Fibroblast of lung (primary cell): Measurements from ENCODE around the gene UNC13B. TPM values are rescaled to one million over a fixed set of nuclear protein-coding genes. Genes with fewer than 3 reads are reported as not detected.

Source experiments
- DNase-seq, 2 donors: peaks; one replicate each; pipeline versions ENCODE4 v3.0.0 to v3.0.0-alpha.2; 2010; ENCODE audit warnings: low read depth in 2 of 2
- H2AFZ ChIP-seq: 2 replicates; pipeline ENCODE4 v1.5.1; 2012; ENCODE audit warnings: low read length, control low read depth, inconsistent platforms
- H3K27ac ChIP-seq: 2 replicates; pipeline ENCODE4 v1.5.1; 2011; ENCODE audit warnings: low read length, control low read depth; ENCODE audit not compliant: insufficient read depth
- H3K27me3 ChIP-seq: 2 replicates; pipeline ENCODE4 v1.5.1; 2011; ENCODE audit warnings: mild to moderate bottlenecking, low read length; ENCODE audit not compliant: control insufficient read depth, insufficient read depth
- H3K36me3 ChIP-seq: 2 replicates; pipeline ENCODE4 v1.5.1; 2011; ENCODE audit warnings: low read length; ENCODE audit not compliant: control insufficient read depth, insufficient read depth
- H3K4me1 ChIP-seq: 2 replicates; pipeline ENCODE4 v1.5.1; 2011; ENCODE audit warnings: low read length; ENCODE audit not compliant: control insufficient read depth, insufficient read depth; ENCODE audit errors: extremely low read depth
- H3K4me2 ChIP-seq: 2 replicates; pipeline ENCODE4 v1.5.1; 2011; ENCODE audit warnings: low read length, control low read depth; ENCODE audit not compliant: insufficient read depth; ENCODE audit errors: extremely low read depth
- H3K4me3 ChIP-seq, 4 experiments: fragments of 200-600 bp in 1 of 4; sonication (generic) in 1 of 4; replicated peaks in 1 of 4; 2 replicates each; pipeline ENCODE4 v1.5.1; 2011 to 2016; ENCODE audit warnings: low read length in 4 of 4, low read depth in 3 of 4, mild to moderate bottlenecking in 3 of 4, control low read depth in 2 of 4, inconsistent platforms in 1 of 4, mixed read lengths in 1 of 4; ENCODE audit not compliant: insufficient read depth in 1 of 4; ENCODE audit errors: control extremely low read depth in 1 of 4
- H3K79me2 ChIP-seq: 2 replicates; pipeline ENCODE4 v1.5.1; 2012; ENCODE audit warnings: mild to moderate bottlenecking, low read length, inconsistent platforms; ENCODE audit not compliant: control insufficient read depth, insufficient read depth
- H3K9ac ChIP-seq: 2 replicates; pipeline ENCODE4 v1.5.1; 2011; ENCODE audit warnings: mild to moderate bottlenecking, low read length, control low read depth; ENCODE audit not compliant: insufficient read depth
- H3K9me3 ChIP-seq: 2 replicates; pipeline ENCODE4 v1.5.1; 2012; ENCODE audit warnings: low read depth, low read length; ENCODE audit not compliant: control insufficient read depth, insufficient read depth
- H4K20me1 ChIP-seq: 2 replicates; pipeline ENCODE4 v1.5.1; 2011; ENCODE audit warnings: low read length; ENCODE audit not compliant: control insufficient read depth, insufficient read depth; ENCODE audit errors: extremely low read depth
- CTCF ChIP-seq, 2 donors: IDR thresholded peaks in 1 of 2; conservative IDR thresholded peaks in 1 of 2; 1 replicate in 1 of 2; 2 replicates in 1 of 2; pipeline ENCODE4 v1.5.1; 2011 to 2012; ENCODE audit warnings: low read length in 2 of 2, control low read depth in 1 of 2, inconsistent platforms in 1 of 2, low read depth in 1 of 2, mild to moderate bottlenecking in 1 of 2
- EZH2 ChIP-seq: IDR thresholded peaks from 2 replicates; pipeline ENCODE4 v1.5.1; 2012; ENCODE audit warnings: low read length, control low read depth, mild to moderate bottlenecking; ENCODE audit errors: missing control alignments
- polyA plus RNA-seq, 2 donors: library from polyadenylated mRNA; depleted of rRNA in 1 of 2; stranded (reverse) in 1 of 2; unstranded in 1 of 2; fragments of >200 nt; gene quantifications; 2 replicates each; pipeline ENCODE4 v1.2.1, GENCODE V29; 2011 to 2012; ENCODE audit warnings: missing spikeins in 1 of 2
- total RNA-seq: library from RNA; depleted of rRNA; stranded (reverse); fragments of >200 nt; gene quantifications from 2 replicates; pipeline ENCODE4 v1.2.1, GENCODE V29; 2014

The UNC13B gene
- total and polyA plus RNA-seq, 2 donors (not counting 1 experiment from before 2014, with no cell fraction given): 9.7 to 38.3 TPM

- Histone ChIP-seq H3K9me3 (no peaks in the 10 kb centered on the region), H3K4me3 (no peak overlapping the region), H4K20me1 (no peaks in the 10 kb centered on the region), H3K4me1 (peaks cover 2% of the 10 kb centered on the region), H3K9ac (no peak overlapping the region), H3K4me2 (no peak overlapping the region), H3K27me3 (no peaks in the 10 kb centered on the region), H3K27ac (no peak overlapping the region), H3K79me2 (no peaks in the 10 kb centered on the region), H3K36me3 (no peaks in the 10 kb centered on the region), H2AFZ (no peak overlapping the region)
- no peak for DNase-seq
- TF ChIP-seq EZH2: no peak
- TF ChIP-seq CTCF (conservative IDR thresholded peaks at IDR 0.05 in 1 of 2, IDR thresholded peaks at IDR 0.05 in 1 of 2; ENCODE audit: low read depth in 1 of 2, low read length in 2 of 2): no peak
Observed at GRCh38 chr9:35271637-35272036, 109.8 kb downstream of the UNC13B start.

- Histone ChIP-seq H3K4me2 (no peak overlapping the region), H3K4me3 (no peak overlapping the region), H2AFZ (no peak overlapping the region), H3K27me3 (no peaks in the 10 kb centered on the region), H3K27ac (no peak overlapping the region), H3K79me2 (no peaks in the 10 kb centered on the region), H3K4me1 (peaks cover 2% of the 10 kb centered on the region), H3K9me3 (no peaks in the 10 kb centered on the region), H4K20me1 (no peaks in the 10 kb centered on the region), H3K9ac (no peak overlapping the region), H3K36me3 (no peaks in the 10 kb centered on the region)
- no peak for TF ChIP-seq EZH2
- TF ChIP-seq CTCF (conservative IDR thresholded peaks at IDR 0.05 in 1 of 2, IDR thresholded peaks at IDR 0.05 in 1 of 2; ENCODE audit: low read depth in 1 of 2, low read length in 2 of 2): no peak
- DNase-seq: peak; percentile 49 to 81
Observed at GRCh38 chr9:35272989-35273388, 111.2 kb downstream of the UNC13B start.

GRCh38 chr9:35273591-35273990 lies 111.8 kb downstream of the UNC13B start:
- no peak for DNase-seq
- Histone ChIP-seq H3K9me3 (no peaks in the 10 kb centered on the region), H3K36me3 (no peaks in the 10 kb centered on the region), H3K4me3 (no peak overlapping the region), H3K27ac (no peak overlapping the region), H3K4me1 (peaks cover 2% of the 10 kb centered on the region), H3K4me2 (no peak overlapping the region), H3K9ac (no peak overlapping the region), H3K79me2 (no peaks in the 10 kb centered on the region), H2AFZ (no peak overlapping the region), H3K27me3 (no peaks in the 10 kb centered on the region), H4K20me1 (no peaks in the 10 kb centered on the region)
- TF ChIP-seq EZH2: no peak
- no peak for TF ChIP-seq CTCF (conservative IDR thresholded peaks at IDR 0.05 in 1 of 2, IDR thresholded peaks at IDR 0.05 in 1 of 2; ENCODE audit: low read depth in 1 of 2, low read length in 2 of 2)
